Stimulated activated naive CD4-positive, alpha-beta T cell treated with Interleukin-2 at 50 U/mL for 16 hours (primary cell): Measurements from ENCODE around the gene BAG2.

Source experiments
- DNase-seq: peaks from one replicate; lab custom pipeline; 2025; lab: John Stamatoyannopoulos, UW

Gene BAG2

DNA sequence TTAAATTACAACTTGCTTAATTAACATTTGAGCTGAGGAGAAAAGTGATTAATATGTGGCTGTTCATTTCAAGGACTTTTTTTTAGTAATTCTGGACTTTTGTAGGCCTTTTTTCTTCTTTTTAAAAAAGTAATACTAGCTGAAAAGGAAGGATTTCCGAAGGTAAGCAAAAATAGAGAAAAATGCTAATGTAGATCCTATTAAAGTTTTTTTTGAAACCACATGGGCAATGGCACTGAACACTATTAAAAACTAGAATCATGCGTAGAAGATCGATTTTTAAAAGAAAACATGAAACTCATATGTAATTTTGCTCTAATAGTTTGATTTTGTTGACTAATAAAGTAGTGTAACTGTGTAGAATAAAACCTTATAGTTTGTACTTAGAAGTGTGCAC lies 2.4 kb downstream of the BAG2 start:
- no peak for DNase-seq

GRCh38 chr6:57177545-57178265 lies 5.6 kb downstream of the BAG2 start:
- no peak for DNase-seq

- no peak for DNase-seq
Observed at GRCh38 chr6:57180596-57180995, 8.5 kb downstream of the BAG2 start.

- no peak for DNase-seq
Observed at GRCh38 chr6:57182017-57182432, 9.9 kb downstream of the BAG2 start.

DNA sequence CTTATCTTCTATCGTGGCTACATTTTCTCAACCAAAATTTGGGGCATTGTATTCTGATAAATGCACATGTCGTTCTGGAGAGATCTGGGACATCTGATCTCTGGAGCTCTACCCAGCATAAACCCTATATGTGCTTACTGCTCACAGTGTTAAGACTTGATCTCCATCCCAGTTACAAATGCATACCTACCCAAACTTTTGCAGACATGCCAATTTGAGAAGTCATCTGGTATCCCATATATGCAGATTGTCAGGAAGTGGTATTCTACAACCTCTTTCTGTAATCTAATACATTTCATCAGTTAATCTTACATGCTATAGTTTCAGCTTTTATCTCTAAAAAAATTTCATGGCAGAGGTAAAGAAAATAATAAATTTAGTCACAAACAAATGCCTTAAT lies 11.2 kb downstream of the BAG2 start:
- DNase-seq = no peak

- no peak for DNase-seq
Observed at GRCh38 chr6:57190140-57190539, 18.0 kb downstream of the BAG2 start.

DNA sequence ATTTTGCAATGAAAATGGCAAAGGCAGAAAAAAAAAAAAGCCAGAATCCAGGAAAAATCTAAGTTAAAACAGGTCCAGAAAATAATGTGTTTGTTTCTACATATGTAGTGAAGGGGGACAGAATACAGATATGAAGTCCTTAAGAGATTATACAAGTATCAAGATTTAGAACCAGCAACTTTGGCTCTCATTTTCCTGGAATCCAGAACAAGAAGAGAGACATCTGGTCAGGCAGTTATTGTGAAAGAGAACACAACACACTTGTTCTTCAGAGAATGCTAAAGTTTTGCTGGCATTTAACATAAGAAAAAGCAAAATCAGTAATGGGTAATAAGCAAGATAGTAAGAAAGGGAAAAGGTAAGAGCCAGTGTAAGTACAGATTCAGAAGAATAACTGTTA lies 21.1 kb downstream of the BAG2 start:
- no peak for DNase-seq

DNA sequence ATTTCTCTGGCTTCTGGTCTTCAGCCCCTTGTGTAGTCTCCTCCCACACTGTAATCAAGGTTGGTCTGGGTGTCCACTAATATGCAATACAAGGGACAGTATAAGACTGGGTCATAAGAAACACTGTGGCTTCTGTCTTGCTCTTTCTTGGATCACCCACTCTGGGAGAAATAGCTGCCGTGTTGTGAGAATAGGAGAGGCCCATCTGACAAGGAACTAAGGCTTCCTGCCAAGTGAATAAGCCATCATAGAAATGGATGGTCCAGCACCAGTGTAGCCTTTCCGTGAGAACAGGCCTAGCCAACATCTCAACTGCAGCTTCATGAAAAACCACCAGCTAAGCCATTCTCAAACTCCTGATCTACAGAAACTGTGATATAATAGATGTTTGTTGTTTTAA lies 23.3 kb downstream of the BAG2 start:
- no peak for DNase-seq

DNA sequence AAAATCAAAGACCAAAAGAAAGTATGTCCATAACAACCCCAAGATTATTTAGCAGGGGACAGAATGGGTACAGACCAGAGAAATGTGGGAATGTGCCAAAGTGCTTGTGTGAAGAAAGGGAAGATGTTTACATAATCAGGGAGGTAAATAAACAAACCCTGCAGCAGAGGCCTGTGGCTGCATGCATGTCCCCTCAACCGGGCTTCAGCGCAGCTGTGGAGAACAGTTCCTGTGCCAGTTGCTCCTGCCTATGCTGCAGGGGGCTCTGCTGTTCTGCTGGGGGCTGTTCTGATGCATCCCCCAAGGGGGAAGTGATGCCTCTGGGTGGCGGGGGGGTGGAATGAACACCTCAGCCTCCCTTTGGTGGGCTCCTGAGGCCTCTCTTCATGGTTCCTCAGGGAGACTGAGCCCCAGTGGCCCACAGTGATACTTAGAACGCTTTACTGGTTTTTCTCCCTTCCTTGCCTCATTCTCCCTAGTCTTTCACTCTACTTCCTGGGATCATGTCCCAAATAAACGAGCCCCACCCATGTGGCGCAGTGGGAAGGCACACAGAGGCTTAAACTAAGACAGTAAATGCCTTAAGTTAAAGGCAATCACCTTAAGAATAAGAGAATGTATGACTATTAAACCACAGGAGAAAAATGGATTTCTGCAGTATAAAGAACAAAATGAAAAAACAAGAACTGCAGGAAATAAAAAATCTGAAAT lies 27.0 kb downstream of the BAG2 start:
- no peak for DNase-seq

GRCh38 chr6:57201718-57202117 lies 29.6 kb downstream of the BAG2 start:
- no peak for DNase-seq

GRCh38 chr6:57205550-57206328 lies 33.6 kb downstream of the BAG2 start:
- no peak for DNase-seq

- DNase-seq = no peak
Observed at GRCh38 chr6:57207141-57207540, 35.0 kb downstream of the BAG2 start.

GRCh38 chr6:57207872-57208271 lies 35.7 kb downstream of the BAG2 start:
- no peak for DNase-seq

DNA sequence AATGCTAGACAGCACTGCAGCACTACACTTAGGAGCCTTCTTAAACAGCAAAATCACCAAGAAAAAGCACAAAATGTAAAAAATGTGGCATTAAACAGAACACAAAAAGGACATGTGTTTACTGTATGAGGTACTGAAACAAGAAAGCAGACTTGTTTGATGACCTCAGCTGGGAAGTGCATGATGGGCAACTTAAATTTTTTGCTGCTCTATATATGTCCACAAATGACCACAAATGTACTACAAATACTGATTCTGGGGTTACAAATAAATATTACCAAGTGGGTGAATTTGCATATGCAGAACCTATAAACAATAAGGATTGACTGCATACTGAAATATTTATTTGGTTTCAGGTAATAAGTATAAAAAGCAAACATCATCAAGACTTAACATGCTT lies 36.9 kb downstream of the BAG2 start:
- no peak for DNase-seq

DNA sequence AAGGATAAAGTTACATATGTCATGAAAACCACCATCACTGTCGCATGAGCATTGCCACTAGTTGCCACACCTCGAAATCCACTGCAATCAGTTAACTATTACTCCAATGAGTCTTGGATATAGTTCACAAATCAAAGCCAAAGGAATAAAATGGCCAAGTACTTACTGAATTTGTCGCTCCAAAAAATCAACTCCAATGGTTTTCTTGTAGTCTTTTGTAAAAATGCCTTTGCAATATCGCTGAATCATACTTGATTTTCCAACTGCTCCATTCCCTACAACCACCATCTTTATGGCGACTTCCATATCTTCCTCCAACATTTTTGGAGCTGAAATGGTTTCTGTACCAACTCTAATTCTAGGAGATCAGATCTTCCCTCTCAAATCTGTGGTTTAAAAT lies 37.9 kb downstream of the BAG2 start:
- DNase-seq = no peak

DNA sequence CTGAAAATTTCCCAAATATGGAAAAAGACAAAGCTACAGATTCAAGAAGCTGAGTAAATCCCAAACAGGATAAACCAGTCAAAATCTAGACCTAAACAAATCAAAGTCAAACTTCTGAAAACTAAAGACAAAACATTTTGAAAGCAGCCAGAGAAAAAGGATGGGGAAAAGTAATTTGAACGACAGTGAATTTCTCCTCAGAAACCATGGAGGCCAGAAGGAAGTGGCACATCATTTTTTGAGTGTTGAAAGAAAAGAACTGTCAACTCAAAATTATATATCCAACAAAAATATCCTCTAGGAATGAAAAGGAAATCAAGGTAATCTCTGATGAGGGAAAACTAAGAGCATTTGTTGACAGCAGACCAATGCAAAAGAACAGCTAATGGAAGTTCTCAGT lies 43.1 kb downstream of the BAG2 start:
- no peak for DNase-seq

GRCh38 chr6:57216235-57217101 lies 44.3 kb downstream of the BAG2 start:
- no peak for DNase-seq

- DNase-seq = no peak
Observed at GRCh38 chr6:57217270-57217669, 45.1 kb downstream of the BAG2 start.

GRCh38 chr6:57220083-57220703 lies 48.1 kb downstream of the BAG2 start:
- no peak for DNase-seq

DNA sequence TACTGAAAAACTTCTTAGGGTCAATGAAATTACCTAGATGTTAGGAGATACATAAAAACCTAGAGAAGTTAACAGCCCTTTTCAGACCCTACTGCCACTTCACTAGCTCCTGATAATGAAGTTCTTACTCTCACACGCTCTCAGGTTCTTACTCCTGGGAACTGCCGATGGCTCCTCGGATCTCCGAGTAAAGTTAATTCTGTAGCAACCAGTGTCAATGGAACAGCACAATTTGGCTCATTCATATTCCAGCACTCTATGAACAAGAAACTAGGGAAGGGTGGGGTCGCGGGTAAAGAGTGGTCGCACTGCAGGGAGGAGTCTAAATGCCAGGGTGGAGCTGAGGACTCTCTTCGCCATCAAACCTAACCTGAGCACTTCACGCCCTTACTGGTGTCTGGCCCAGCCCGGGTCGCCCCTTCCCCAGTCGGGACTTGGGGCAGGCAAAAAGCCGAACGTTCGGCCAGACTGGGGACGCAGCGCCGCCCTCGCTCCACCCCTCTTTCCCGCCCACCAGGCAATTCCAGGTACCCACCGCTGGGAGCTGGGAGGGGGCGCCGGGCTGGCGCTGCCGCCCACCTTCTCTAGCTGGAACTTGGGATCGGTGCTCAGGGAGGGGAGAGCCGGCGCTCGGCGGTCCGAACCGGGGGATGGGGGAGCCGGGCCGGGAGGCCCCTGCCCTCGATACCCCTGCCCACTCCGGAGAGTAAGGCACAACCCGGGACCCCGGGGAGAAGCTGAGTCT lies 49.2 kb downstream of the BAG2 start:
- DNase-seq = peak; percentile 31
